Activated CD4-positive, CD25-positive, alpha-beta regulatory T cell treated with anti-CD3 and anti-CD28 coated beads, Interleukin-2, amount 50 U/mL, for 24 hours (primary cell): Measurements from ENCODE around the gene TRIM16.
"Not testable (repeated sequence)": the region's sequence is repeated elsewhere in the genome, so short reads cannot be mapped to it uniquely, and the experiment has no call there.

ENCODE experiments used
- ATAC-seq, 2 donors: fragments of 150-1000 bp; cut with Tn5 transposase; one replicate each; pipeline ENCODE4 v1.10.0; 2021; ENCODE audit warnings: mild to moderate bottlenecking in 1 of 2, moderate library complexity in 1 of 2

TRIM16 gene

DNA sequence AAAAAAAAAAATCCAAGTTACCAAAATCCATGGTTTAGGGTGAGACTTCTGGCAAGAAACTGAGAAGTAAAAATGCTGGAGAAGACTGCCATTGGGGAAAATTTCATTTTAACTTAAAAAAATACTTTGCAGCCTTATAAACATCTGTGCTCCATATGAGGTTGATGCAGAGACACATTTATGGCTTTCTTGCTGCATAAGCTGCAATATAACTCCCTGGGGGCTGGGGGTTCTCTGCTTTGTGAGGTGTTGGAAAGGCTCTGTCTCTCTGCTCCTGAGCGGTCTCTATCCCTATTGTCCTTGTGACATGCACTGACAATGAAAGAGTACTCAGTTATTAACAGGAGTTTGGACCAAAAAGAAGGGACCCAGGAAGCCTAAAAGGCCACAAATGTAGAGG lies 71.0 kb downstream of the TRIM16 start:
- ATAC-seq, result not testable (repeated sequence)

DNA sequence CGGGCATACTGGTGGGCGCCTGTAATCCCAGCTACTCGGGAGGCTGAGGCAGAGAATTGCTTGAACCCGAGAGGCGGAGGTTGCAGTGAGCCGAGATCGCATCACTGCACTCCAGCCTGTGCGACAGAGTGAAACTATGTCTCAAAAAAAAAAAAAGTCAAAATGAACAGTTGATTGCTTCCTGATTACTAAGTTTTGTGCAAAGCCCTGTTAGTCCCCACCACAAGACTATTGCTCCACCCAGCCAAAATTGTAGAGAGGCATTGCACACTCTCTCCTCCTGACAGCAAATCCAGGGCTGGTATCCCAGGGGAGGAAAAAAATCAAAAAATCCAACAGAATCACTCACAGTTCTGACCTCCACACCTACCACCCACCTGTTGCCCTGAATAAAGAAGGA lies 91.2 kb downstream of the TRIM16 start:
- ATAC-seq, result not testable (repeated sequence)

DNA sequence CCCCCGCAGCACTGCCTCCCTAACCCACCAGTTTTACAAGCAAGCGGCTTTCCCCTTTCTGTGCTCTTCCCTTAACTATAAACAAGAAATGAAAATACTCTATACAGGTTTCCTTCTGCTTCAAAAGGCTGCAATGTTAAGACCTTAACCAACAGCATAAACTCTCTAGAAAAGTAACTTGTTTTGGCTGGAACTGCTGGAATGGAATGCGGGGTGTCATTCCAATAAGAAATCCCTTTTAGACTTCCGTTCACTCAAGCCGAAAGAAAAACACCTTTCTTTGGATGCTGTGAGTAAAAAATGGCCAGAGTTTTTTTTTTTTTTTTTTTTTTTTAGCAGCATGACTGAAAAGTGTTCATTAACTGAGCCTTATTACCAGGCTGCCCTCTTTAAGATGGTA lies 92.1 kb downstream of the TRIM16 start:
- not testable (repeated sequence) for ATAC-seq

DNA sequence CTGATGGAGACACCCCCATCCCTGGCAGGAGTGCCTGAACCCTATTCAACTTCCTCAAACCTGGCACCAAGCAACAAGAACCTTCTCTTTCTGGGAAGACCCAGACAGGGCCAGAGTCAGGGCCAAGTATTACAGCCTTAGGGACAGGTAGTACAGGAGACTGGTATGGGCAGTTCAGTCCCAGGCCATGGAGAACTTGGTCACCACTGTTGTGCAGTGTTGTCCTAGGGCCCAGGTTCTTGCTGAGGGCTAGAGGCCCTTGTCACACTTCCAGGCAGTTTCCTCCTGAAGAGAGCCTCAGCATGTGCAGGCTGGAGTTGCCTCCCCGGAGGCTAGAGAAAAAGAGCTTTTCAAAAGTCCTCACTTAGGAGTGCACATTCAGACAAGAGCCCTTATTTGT lies 93.3 kb downstream of the TRIM16 start:
- not testable (repeated sequence) for ATAC-seq

DNA sequence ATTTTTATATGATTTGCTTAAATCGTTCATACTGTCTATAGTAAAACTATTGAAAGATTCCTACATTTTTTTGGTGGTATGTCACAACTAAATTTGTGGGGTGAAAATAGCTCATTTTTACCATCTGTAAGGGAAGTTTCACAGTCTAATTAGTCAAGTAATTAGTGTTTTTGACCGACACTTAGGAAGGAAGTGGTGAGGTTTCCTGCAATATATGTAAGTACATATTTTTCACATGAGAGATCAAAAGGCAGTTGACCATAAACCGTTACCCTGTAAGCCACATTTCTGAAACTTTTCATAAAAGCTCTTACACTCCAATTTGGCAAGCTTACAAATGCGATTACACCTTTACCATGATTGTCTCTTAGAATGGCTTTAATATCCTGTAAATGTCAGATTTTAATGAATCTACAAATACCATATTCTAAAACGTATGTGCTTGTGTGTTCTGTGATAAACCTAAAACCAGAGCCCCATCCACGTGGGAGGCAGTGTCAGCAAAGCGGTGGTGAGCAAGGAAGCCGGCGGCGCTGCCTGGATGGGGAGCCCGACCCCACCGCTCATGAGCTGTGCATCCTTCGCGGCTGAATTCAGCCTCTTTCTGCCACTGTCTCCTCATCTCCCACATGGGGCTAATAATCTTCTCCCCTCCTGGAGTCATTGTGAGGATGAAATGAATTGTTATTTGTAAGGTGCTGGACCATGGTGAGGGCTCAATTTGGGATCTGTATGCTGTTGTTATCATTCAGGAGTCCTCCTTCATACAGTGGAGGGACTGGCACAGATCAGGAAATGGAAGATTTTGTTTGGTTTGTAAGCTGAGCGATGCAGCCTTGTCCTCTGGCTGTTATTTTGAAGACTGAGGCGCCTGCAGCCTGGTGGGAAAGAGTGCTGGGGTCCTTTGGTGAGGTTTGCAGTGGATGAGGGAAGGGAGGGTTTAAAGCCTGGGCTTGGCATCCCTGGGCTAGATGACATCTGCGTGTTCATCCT lies 94.3 kb downstream of the TRIM16 start:
- ATAC-seq, result peak; percentile 67 to 78

DNA sequence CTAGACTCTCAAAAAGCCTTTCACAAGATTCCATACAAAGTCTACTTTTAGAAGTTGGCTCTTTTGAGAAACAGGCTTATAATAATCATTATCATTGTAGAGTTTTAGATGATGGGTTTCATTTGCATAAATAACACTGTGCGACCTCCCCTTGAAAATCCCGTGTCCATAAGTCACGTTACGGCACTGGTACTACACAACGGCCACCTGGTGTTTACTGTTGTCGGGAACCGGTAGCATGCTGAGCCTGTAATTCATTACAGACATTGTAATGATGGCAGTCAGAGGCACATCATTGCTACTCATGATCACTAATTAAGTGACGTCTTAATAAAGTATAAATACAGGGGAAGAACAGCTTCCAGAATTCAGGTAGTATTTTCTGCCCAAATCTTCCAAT lies 96.1 kb downstream of the TRIM16 start:
- not testable (repeated sequence) for ATAC-seq

DNA sequence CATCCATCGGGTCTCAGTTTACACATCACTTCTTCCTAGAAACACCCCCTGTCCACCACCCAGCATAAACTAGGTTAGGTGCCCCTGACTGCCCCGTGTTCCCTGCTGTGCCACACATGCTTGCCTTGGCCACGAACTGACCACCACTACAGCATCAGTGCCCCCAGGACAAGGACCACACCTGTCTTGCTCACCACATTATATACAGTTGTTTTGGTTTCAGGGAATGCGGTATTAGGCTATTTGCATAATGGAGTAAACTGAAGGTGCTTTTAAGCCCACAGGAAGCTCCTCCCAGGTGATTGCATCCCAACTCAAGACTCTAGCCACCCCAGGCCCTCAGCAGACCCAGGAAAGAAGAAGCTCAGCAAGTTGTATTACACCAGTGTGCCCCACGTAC lies 100.8 kb downstream of the TRIM16 start:
- ATAC-seq, result not testable (repeated sequence)

DNA sequence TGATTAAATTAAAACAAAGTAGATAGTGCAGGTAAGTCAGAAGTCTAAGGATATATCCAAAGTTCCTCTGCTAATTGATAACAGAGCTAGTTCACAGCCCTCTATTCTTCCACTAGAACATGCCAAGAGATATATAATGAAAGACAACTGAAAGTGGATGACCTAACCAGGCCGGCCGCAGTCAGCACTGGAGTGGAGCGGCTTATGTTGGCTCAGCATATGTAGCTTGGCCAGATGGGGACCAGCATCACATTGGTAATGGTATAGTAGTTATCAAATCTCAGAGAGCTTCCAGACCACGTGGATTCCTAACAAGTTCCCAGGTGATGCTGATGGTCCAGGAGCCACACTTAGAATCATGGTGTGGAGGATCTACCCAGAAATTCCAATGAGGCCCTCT lies 102.6 kb downstream of the TRIM16 start:
- ATAC-seq, result not testable (repeated sequence)
